ENCODE data around the gene FIGNL2.
A peak's percentile ranks its signal among the peaks of the same experiment; 100 is the strongest.

Gene FIGNL2

GRCh38 chr12:51814311-51815088 is 34.0 kb downstream of the FIGNL2 start:
- CTCF ChIA-PET, result interaction anchor here (0.8 to 1.4 kb wide), 8 partner anchors 10 to 394 kb away, joined by 3 read pairs; no protein-coding TSS in a partner anchor
- peak; percentile 74 for DNase-seq (ENCODE audit: extremely low spot score)
- peak; percentile 54 for TF ChIP-seq CTCF (IDR thresholded peaks at IDR 0.05; ENCODE audit: control extremely low read depth, extremely low read depth, low read depth, missing control alignments)
- POLR2A ChIA-PET, result no interaction called here

GRCh38 chr12:51813931-51814310 is 34.6 kb downstream of the FIGNL2 start:
- POLR2A ChIA-PET, result no interaction called here
- no peak for DNase-seq (ENCODE audit: extremely low spot score)
- no peak for TF ChIP-seq CTCF (IDR thresholded peaks at IDR 0.05; ENCODE audit: control extremely low read depth, extremely low read depth, low read depth, missing control alignments)
- CTCF ChIA-PET, result interaction anchor here (0.8 to 1.4 kb wide), 7 partner anchors 10 to 393 kb away, joined by 3 read pairs; no protein-coding TSS in a partner anchor

GRCh38 chr12:51812871-51813270 is 35.6 kb downstream of the FIGNL2 start:
- no peak for DNase-seq (ENCODE audit: extremely low spot score)
- POLR2A ChIA-PET, result no interaction called here
- CTCF ChIA-PET, result interaction anchor here (0.7 to 1.3 kb wide), 3 partner anchors 11 to 389 kb away, joined by 3 read pairs; no protein-coding TSS in a partner anchor
- no peak for TF ChIP-seq CTCF (IDR thresholded peaks at IDR 0.05; ENCODE audit: control extremely low read depth, extremely low read depth, low read depth, missing control alignments)

- TF ChIP-seq CTCF (IDR thresholded peaks at IDR 0.05; ENCODE audit: control extremely low read depth, extremely low read depth, low read depth, missing control alignments), result no peak
- ChIA-PET POLR2A (no interaction called here), CTCF (interaction anchor here (1.1 to 1.2 kb wide), 2 partner anchors 8 to 13 kb away, joined by 4 to 5 read pairs; no protein-coding TSS in a partner anchor)
- no peak for DNase-seq (ENCODE audit: extremely low spot score)
Measured at GRCh38 chr12:51811203-51812202, 37.0 kb downstream of the FIGNL2 start.

- TF ChIP-seq CTCF (IDR thresholded peaks at IDR 0.05; ENCODE audit: control extremely low read depth, extremely low read depth, low read depth, missing control alignments), result no peak
- no peak for DNase-seq (ENCODE audit: extremely low spot score)
- ChIA-PET CTCF (no interaction called here), POLR2A (no interaction called here)
Measured at GRCh38 chr12:51809193-51809592, 39.3 kb downstream of the FIGNL2 start.

GRCh38 chr12:51806896-51807295 is 41.6 kb downstream of the FIGNL2 start:
- ChIA-PET CTCF (no interaction called here), POLR2A (no interaction called here)
- no peak for DNase-seq (ENCODE audit: extremely low spot score)
- no peak for TF ChIP-seq CTCF (IDR thresholded peaks at IDR 0.05; ENCODE audit: control extremely low read depth, extremely low read depth, low read depth, missing control alignments)
